DOHH2 (cell line): ENCODE data around the gene FRMD3.

Experiments used
- CTCF ChIP-seq: fragments of 200-600 bp; sonication (generic); IDR thresholded peaks from one replicate; pipeline ENCODE4 v1.5.1; 2014; ENCODE audit warnings: antibody characterized with exemption, mild to moderate bottlenecking, low read depth, low read length; ENCODE audit not compliant: poor library complexity, severe bottlenecking
- EZH2phosphoT487 ChIP-seq: fragments of 200-600 bp; sonication (generic); IDR thresholded peaks from 2 replicates; pipeline ENCODE4 v1.6.1; 2017; ENCODE audit warnings: borderline replicate concordance, mild to moderate bottlenecking, antibody characterized with exemption, low read length, moderate library complexity, mixed read lengths

DNA sequence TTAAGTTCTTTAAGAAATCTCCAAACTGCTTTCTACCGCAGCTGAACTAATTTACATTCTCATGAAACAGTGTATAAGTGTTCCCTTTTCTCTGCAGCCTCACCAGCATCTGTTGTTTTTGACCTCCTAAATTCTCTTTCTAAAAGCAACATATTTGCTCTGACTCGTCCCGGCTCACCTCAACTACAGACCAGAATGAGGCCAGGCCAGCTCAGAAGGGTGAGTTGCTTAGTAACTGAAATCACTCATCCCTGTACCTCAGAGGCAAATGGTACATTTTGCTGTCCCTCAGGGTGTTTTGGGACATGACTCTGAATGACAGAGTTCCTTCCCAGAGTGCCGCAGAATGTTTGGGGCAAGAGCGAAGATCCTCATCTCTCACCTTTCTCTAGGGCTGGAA, 127.5 kb downstream of the FRMD3 start:
- TF ChIP-seq CTCF = no peak
- no peak for TF ChIP-seq EZH2phosphoT487
